Thoracic aorta (tissue), 2 donors: Measurements from ENCODE around the gene SHH. TPM values are rescaled to one million over a fixed set of nuclear protein-coding genes. Genes with fewer than 3 reads are reported as not detected.

Experiments
- ATAC-seq: fragments of 150-250 bp; one replicate; pipeline ENCODE4 v1.8.0; 2017; ENCODE audit warnings: low read depth; ENCODE audit not compliant: insufficient number of reproducible peaks, low FRiP score
- DNase-seq: peaks from one replicate; pipeline ENCODE4 v3.0.0-alpha.2; 2020; ENCODE audit warnings: low spot score
- H3K27ac ChIP-seq, 2 donors: fragments of 200-600 bp; sonication (generic); 1 replicate in 1 of 2; 2 replicates in 1 of 2; pipeline ENCODE4 v1.5.1; 2016; ENCODE audit warnings: mild to moderate bottlenecking in 2 of 2, moderate library complexity in 2 of 2
- H3K27me3 ChIP-seq: fragments of 200-600 bp; sonication (generic); replicated peaks from 2 replicates; pipeline ENCODE4 v1.6.0; 2016; ENCODE audit warnings: mild to moderate bottlenecking; ENCODE audit not compliant: insufficient read depth
- H3K36me3 ChIP-seq: fragments of 200-600 bp; sonication (generic); one replicate; pipeline ENCODE4 v1.5.1; 2016
- H3K4me1 ChIP-seq, 2 donors: fragments of 200-600 bp; sonication (generic); 1 replicate in 1 of 2; 2 replicates in 1 of 2; pipeline versions ENCODE4 v1.5.1 to v1.6.0; 2016; ENCODE audit warnings: low read depth in 2 of 2, mild to moderate bottlenecking in 1 of 2; ENCODE audit not compliant: control insufficient read depth in 1 of 2
- H3K4me3 ChIP-seq: fragments of 200-600 bp; sonication (generic); 2 replicates; pipeline ENCODE4 v1.5.1; 2016; ENCODE audit warnings: mild to moderate bottlenecking
- H3K9me3 ChIP-seq: fragments of 200-600 bp; sonication (generic); 2 replicates; pipeline ENCODE4 v1.5.1; 2016
- CTCF ChIP-seq: fragments of 200-600 bp; sonication (generic); IDR thresholded peaks from one replicate; pipeline ENCODE4 v1.5.1; 2019; ENCODE audit warnings: antibody characterized with exemption
- total RNA-seq, 2 donors: library from RNA; depleted of rRNA; stranded (reverse); fragments of >200 nt; gene quantifications; one replicate each; pipeline versions ENCODE4 v1.1.0 to v1.2.3, GENCODE V29; 2016

SHH gene
- total RNA-seq, 2 donors from 2014 or later: 0.28 TPM; not detected in 1

- H3K9me3 ChIP-seq: no peaks in the 10 kb centered on the region
- ATAC-seq (no peak), DNase-seq (no peak)
- H3K4me3 ChIP-seq: no peak overlapping the region
- H3K27me3 ChIP-seq: no peaks in the 10 kb centered on the region
- no peak for TF ChIP-seq CTCF
- H3K36me3 ChIP-seq: no peaks in the 10 kb centered on the region
- H3K27ac ChIP-seq: no peak overlapping the region
- H3K4me1 ChIP-seq: no peaks in the 10 kb centered on the region
These were observed 33.0 kb upstream of the SHH start for GRCh38 chr7:155845226-155845625.

- Histone ChIP-seq H3K27me3 (no peaks in the 10 kb centered on the region), H3K9me3 (no peaks in the 10 kb centered on the region), H3K27ac (no peak overlapping the region), H3K4me3 (no peak overlapping the region), H3K4me1 (no peaks in the 10 kb centered on the region), H3K36me3 (no peaks in the 10 kb centered on the region)
- ATAC-seq: no peak
- no peak for DNase-seq
- TF ChIP-seq CTCF: no peak
These were observed 32.3 kb upstream of the SHH start for GRCh38 chr7:155844526-155844925.

- Histone ChIP-seq H3K36me3 (no peaks in the 10 kb centered on the region), H3K27ac (no peak overlapping the region), H3K27me3 (no peaks in the 10 kb centered on the region), H3K9me3 (no peaks in the 10 kb centered on the region), H3K4me1 (no peaks in the 10 kb centered on the region), H3K4me3 (no peak overlapping the region)
- TF ChIP-seq CTCF: no peak
- DNase-seq: no peak
- no peak for ATAC-seq
These were observed 31.8 kb upstream of the SHH start for GRCh38 chr7:155844019-155844453.

GRCh38 chr7:155843426-155844018, 31.3 kb upstream of the SHH start:
- Histone ChIP-seq H3K9me3 (no peaks in the 10 kb centered on the region), H3K4me3 (no peak overlapping the region), H3K27ac (no peak overlapping the region), H3K36me3 (no peaks in the 10 kb centered on the region), H3K27me3 (no peaks in the 10 kb centered on the region), H3K4me1 (no peaks in the 10 kb centered on the region)
- DNase-seq (no peak), ATAC-seq (no peak)
- no peak for TF ChIP-seq CTCF

GRCh38 chr7:155842496-155843265, 30.4 kb upstream of the SHH start:
- H3K27me3 ChIP-seq: no peaks in the 10 kb centered on the region
- no peak for DNase-seq
- H3K27ac ChIP-seq: no peak overlapping the region
- ATAC-seq: no peak
- H3K4me1 ChIP-seq: no peaks in the 10 kb centered on the region
- H3K36me3 ChIP-seq: no peaks in the 10 kb centered on the region
- no peak for TF ChIP-seq CTCF
- H3K4me3 ChIP-seq: no peak overlapping the region
- H3K9me3 ChIP-seq: no peaks in the 10 kb centered on the region
